22Rv1 (cell line): ENCODE measurements around the gene AURKA.

Experiments used
- H3K27ac ChIP-seq: fragments of 450-650 bp; 2 replicates; pipeline ENCODE4 v1.5.1; 2017
- CTCF ChIP-seq: fragments of 450-650 bp; IDR thresholded peaks from 2 replicates; pipeline ENCODE4 v1.5.1; 2017; ENCODE audit warnings: mild to moderate bottlenecking
- ZFX ChIP-seq: fragments of 450-650 bp; IDR thresholded peaks from 2 replicates; pipeline ENCODE4 v1.6.1; 2017; ENCODE audit warnings: antibody characterized with exemption, borderline replicate concordance

AURKA gene

DNA sequence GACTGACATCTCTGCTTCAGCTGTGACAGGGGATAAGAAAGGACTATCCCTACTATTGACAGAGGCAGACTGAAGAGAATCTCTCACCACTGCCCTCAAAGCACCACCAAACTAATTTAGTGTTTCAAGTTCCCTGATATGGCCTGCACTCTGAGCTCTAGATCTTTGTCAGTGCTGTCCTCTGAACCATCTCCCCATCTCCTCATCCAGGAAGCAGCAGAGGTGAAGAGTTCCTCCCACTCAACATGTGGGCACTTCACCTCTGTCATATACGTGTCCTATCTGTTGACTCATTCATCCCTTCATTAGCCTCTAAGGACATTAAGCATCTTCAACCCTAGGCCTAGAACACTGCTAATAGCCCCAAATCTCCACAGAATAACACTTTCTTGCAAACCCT is 19.2 kb downstream of the AURKA start:
- H3K27ac ChIP-seq, result no peak overlapping the region
- TF ChIP-seq CTCF (no peak), ZFX (no peak)

GRCh38 chr20:56371977-56372376 is 20.0 kb downstream of the AURKA start:
- TF ChIP-seq ZFX (no peak), CTCF (no peak)
- no peak overlapping the region for H3K27ac ChIP-seq

DNA sequence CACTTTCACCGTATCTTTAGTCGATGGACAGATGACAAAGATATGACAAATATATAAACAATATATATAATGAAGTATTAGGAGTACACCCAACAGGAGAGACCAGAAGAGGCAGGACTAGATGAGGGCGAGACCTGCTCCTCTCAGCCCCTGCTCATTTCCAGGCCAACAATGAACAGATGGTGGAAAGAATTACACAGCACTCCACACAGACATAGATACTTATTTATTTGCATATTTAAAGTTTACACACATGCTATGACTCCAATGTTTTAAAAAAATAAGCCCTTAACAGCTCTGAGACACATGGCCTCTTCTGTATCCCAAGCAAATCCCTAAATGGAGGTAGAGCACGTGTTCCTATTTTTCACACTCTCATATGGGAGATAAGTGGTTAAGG is 22.8 kb downstream of the AURKA start:
- no peak for TF ChIP-seq ZFX
- no peak for TF ChIP-seq CTCF
- H3K27ac ChIP-seq, result no peak overlapping the region

GRCh38 chr20:56368351-56369134 is 23.5 kb downstream of the AURKA start:
- TF ChIP-seq CTCF (no peak), ZFX (no peak)
- H3K27ac ChIP-seq, result no peak overlapping the region

DNA sequence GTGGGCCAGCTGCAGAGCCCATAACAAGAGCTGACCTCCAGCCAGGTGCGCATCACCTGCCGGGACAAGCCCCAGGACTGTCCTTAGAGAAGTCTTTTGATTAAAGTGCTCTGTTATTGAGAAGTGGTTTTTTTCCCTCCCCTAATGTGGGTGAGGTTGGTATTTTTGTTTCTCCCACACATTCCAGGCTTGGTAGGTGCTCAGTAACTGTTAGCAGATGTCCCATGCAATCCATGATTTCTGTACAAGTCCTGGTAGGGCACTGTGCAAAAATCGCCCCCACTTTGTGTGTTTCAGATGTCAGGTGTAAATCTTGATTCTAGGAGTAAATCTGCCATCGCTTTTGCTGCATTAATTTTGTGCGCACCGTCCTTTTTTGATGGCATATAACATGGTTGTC is 28.5 kb downstream of the AURKA start:
- TF ChIP-seq ZFX (no peak), CTCF (no peak)
- no peak overlapping the region for H3K27ac ChIP-seq

DNA sequence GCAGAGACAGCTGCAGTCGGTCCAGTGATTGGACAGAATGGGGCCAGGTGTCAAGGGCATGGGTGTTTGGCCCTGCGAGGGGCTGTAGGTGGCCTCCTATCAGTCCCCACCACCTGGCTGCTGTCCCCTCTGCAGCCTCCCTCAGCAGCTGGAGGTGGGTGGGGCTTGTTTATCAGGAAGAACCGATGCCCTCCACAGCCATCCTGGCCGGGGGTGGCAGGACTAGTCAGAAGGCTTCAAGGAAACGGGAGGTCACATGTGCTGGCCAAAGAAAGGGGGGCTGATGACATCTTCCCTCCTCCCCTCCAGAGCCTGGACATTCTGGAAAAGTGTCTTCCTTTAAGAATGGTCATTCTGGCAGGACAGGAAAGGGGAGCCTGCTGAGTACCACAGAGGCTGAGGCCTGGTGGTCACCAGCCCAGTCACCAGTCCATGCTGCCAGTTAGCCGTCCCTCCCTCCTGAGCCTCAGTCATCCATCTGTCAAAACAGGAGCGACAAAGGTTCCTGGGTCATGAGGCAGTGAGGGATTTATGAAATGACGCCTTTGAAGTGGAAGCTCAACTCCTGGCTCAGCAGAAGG is 29.1 kb downstream of the AURKA start:
- TF ChIP-seq CTCF, result no peak
- TF ChIP-seq ZFX, result no peak
- H3K27ac ChIP-seq, result no peak overlapping the region

DNA sequence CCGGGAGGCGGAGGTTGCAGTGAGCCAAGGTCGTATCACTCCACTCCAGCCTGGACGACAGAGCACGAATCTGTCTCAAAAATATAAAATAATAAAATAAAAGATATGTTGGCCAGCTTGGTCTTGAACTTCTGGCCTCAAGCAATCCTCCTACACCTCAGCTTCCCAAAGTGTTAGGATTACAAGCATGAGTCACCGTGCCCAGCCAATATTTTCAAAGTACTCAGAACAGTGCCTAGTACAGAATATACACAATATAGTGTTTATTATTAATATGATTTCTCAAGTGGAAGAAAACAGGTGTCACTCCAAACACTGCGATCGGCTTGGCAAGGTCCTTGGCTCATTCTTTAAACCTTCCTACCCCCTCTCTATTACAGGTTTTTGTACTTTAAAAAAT is 30.1 kb downstream of the AURKA start:
- H3K27ac ChIP-seq, result no peak overlapping the region
- TF ChIP-seq ZFX (no peak), CTCF (no peak)
